ENCODE results near the gene MYO1G. TPM values are rescaled to one million over a fixed set of nuclear protein-coding genes. Genes with fewer than 3 reads are reported as not detected.

Gene MYO1G
- polyA plus RNA-seq, 1 of the 3 experiments (the other 2 are of a cell fraction), result 0.05 TPM

DNA sequence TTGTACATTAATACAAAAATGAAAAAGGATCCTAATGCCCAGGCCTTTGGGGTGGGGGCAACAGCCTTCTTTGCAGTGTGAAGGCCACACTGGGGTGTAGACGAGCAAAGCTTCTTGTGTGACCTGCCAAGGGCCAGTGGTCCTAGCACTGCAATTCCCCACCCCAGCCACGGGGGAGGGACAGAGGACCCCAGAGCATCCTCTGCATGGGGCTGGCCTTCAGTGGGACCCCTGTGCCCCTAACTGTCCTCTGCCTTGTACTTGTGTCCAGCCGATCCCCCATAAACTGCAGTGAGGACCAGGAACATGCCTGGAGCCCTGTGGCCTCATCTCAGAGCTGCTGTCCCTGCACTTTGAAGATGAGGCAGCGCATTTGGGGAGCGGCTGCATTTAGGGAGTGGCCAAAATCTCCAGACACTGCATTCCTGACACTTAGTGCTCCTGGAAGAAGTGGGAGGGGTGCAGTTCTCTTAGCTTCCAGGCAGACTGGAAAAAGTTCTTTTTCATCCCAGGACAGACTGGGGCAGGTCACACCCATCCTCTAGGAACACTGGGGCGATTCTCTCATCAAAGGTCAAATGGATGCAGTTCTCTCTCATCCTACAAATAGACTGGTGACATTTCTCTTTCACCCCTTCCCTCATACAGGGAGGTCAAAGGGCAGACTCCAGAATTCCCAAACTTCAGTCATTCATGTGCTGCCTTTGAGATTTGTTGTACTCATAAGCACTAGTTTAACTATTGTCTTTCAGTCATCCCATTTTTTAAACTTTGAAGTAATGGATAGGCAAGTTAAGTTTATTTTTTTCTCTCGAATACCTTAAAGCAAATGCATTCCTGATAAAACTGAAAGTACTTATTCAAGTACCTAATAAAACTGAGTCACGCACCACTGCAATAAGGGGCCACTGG lies 922 bp upstream of the MYO1G start:
- Histone ChIP-seq H3K4me1 (ENCODE audit: control insufficient read depth in 1 of 2, insufficient read depth in 2 of 2, low read depth in 1 of 2, low read length in 1 of 2) (peaks cover 5 to 11% of the 10 kb centered on the region in 2 experiments; a peak in 3 of 4 replicates), H3K4me2 (no peak overlapping the region), H3K9me3 (no peaks in the 10 kb centered on the region), H3K9ac (no peak overlapping the region), H4K20me1 (ENCODE audit: insufficient read depth) (0 out of 2 replicates have a peak, but pooled peaks cover 4% of the 10 kb centered on the region), H3K27ac (ENCODE audit: low read depth in 2 of 2, low read length in 1 of 2) (no peak overlapping the region), H3K4me3 (ENCODE audit: low read depth in 2 of 2, low read length in 1 of 2) (no peak overlapping the region), H2AFZ (ENCODE audit: low read depth) (no peak overlapping the region), H3K27me3 (ENCODE audit: insufficient read depth) (no peaks in the 10 kb centered on the region), H3F3A (replicated peaks; ENCODE audit: insufficient read depth) (peaks cover 31% of the 10 kb centered on the region), H3K9me2 (no peaks in the 10 kb centered on the region), H3K79me2 (ENCODE audit: insufficient read depth) (peaks cover 9% of the 10 kb centered on the region; the same call in 1 of the 2 replicates), H3K36me3 (replicated peaks in 1 of 2; ENCODE audit: control insufficient read depth in 1 of 2, insufficient read depth in 2 of 2, low read length in 1 of 2) (peaks cover 28 to 43% of the 10 kb centered on the region in 2 experiments)
- TF ChIP-seq NFIC (IDR thresholded peaks at IDR 0.05; ENCODE audit: borderline replicate concordance), result no peak
- no peak for TF ChIP-seq GATA2 (CRISPR knock-in tag; IDR thresholded peaks at IDR 0.05)
- CTCF ChIA-PET, result interaction anchor here (0.9 to 4.1 kb wide), 6 partner anchors 12 to 281 kb away, joined by 3 to 17 read pairs (median 4); no protein-coding TSS in a partner anchor
- POLR2A ChIA-PET, result no interaction called here
- no peak for DNase-seq
- WGBS (ENCODE audit: low lambda C conversion rate), result 95% methylated on average over 8 of the region's 8 CpGs

DNA sequence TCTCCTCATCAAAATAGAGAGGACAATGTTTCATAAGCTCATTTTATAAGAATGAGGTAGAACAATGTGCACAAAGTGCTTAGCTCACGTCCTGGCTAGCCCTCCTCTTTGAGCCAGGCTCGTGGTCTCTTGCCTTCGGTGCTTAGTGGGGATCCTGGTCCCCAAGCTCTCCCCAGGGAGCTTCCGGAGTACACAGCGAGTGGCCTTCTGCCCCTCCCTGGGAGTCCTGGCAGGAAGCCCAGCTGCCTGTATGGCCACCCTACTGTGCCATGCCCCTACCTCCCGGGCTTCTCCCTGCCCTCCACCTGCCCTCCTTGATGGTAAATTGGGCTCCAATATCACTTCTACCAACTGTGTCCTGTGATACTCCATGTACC lies 868 bp downstream of the MYO1G start:
- TF ChIP-seq FOSL2 (IDR thresholded peaks at IDR 0.05; ENCODE audit: borderline replicate concordance, low read depth) (no peak), EZH2phosphoT487 (IDR thresholded peaks at IDR 0.05; ENCODE audit: borderline replicate concordance, low read depth) (no peak), GABPA (IDR thresholded peaks at IDR 0.05; ENCODE audit: low read depth) (no peak), CHD2 (IDR thresholded peaks at IDR 0.05; ENCODE audit: low read length, partially characterized antibody) (no peak), JUND (IDR thresholded peaks at IDR 0.05) (no peak), EP300 (IDR thresholded peaks at IDR 0.05; ENCODE audit: borderline replicate concordance in 1 of 2, low read depth in 1 of 2, low read length in 1 of 2) (no peak), RCOR1 (IDR thresholded peaks at IDR 0.05; ENCODE audit: low read length) (no peak), TCF12 (IDR thresholded peaks at IDR 0.05) (no peak), FOXJ3 (CRISPR knock-in tag; IDR thresholded peaks at IDR 0.05) (no peak), RXRA (IDR thresholded peaks at IDR 0.05; ENCODE audit: borderline replicate concordance, low read depth) (no peak), FOXM1 (IDR thresholded peaks at IDR 0.05; ENCODE audit: low read depth) (no peak), SMC3 (IDR thresholded peaks at IDR 0.05; ENCODE audit: low read depth, low read length) (no peak)
- TF ChIP-seq, protein P1, sequence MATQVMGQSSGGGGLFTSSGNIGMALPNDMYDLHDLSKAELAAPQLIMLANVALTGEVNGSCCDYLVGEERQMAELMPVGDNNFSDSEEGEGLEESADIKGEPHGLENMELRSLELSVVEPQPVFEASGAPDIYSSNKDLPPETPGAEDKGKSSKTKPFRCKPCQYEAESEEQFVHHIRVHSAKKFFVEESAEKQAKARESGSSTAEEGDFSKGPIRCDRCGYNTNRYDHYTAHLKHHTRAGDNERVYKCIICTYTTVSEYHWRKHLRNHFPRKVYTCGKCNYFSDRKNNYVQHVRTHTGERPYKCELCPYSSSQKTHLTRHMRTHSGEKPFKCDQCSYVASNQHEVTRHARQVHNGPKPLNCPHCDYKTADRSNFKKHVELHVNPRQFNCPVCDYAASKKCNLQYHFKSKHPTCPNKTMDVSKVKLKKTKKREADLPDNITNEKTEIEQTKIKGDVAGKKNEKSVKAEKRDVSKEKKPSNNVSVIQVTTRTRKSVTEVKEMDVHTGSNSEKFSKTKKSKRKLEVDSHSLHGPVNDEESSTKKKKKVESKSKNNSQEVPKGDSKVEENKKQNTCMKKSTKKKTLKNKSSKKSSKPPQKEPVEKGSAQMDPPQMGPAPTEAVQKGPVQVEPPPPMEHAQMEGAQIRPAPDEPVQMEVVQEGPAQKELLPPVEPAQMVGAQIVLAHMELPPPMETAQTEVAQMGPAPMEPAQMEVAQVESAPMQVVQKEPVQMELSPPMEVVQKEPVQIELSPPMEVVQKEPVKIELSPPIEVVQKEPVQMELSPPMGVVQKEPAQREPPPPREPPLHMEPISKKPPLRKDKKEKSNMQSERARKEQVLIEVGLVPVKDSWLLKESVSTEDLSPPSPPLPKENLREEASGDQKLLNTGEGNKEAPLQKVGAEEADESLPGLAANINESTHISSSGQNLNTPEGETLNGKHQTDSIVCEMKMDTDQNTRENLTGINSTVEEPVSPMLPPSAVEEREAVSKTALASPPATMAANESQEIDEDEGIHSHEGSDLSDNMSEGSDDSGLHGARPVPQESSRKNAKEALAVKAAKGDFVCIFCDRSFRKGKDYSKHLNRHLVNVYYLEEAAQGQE (IDR thresholded peaks at IDR 0.05; ENCODE audit: low read depth, low read length), result no peak
- WGBS (ENCODE audit: low lambda C conversion rate), result 79% methylated on average over 6 of the region's 6 CpGs
- DNase-seq, result no peak
- ChIA-PET POLR2A (no interaction called here), CTCF (interaction anchor here (1.2 to 2.4 kb wide), 2 partner anchors 134 to 158 kb away, joined by 3 to 7 read pairs; no protein-coding TSS in a partner anchor)
- H3K27ac ChIP-seq (ENCODE audit: low read depth in 2 of 2, low read length in 1 of 2), result no peak overlapping the region
- peaks cover 11 to 25% of the 10 kb centered on the region in 2 experiments for H3K36me3 ChIP-seq (replicated peaks in 1 of 2; ENCODE audit: control insufficient read depth in 1 of 2, insufficient read depth in 2 of 2, low read length in 1 of 2)
- H3K27me3 ChIP-seq (ENCODE audit: insufficient read depth), result no peaks in the 10 kb centered on the region
- no peaks in the 10 kb centered on the region for H3K9me2 ChIP-seq
- peaks cover 23% of the 10 kb centered on the region for H3F3A ChIP-seq (replicated peaks; ENCODE audit: insufficient read depth)
- H3K4me1 ChIP-seq (ENCODE audit: control insufficient read depth in 1 of 2, insufficient read depth in 2 of 2, low read depth in 1 of 2, low read length in 1 of 2), result no peaks in the 10 kb centered on the region
- no peak overlapping the region for H3K9ac ChIP-seq
- H2AFZ ChIP-seq (ENCODE audit: low read depth), result no peak overlapping the region
- H4K20me1 ChIP-seq (ENCODE audit: insufficient read depth), result 0 out of 2 replicates have a peak, but pooled peaks cover 4% of the 10 kb centered on the region
- no peak overlapping the region for H3K4me3 ChIP-seq (ENCODE audit: low read depth in 2 of 2, low read length in 1 of 2)
- H3K79me2 ChIP-seq (ENCODE audit: insufficient read depth), result no peaks in the 10 kb centered on the region
- H3K9me3 ChIP-seq, result no peaks in the 10 kb centered on the region
- H3K4me2 ChIP-seq, result no peak overlapping the region
